DMS 273 (cell line): ENCODE measurements around the gene FGF11.
"Not testable (repeated sequence)": the region's sequence is repeated elsewhere in the genome, so short reads cannot be mapped to it uniquely, and the experiment has no call there.

Experiments used
- DNase-seq: peaks from one replicate; lab custom pipeline; 2025; ENCODE audit not compliant: unreplicated experiment; lab: John Stamatoyannopoulos, UW

FGF11 gene

DNA sequence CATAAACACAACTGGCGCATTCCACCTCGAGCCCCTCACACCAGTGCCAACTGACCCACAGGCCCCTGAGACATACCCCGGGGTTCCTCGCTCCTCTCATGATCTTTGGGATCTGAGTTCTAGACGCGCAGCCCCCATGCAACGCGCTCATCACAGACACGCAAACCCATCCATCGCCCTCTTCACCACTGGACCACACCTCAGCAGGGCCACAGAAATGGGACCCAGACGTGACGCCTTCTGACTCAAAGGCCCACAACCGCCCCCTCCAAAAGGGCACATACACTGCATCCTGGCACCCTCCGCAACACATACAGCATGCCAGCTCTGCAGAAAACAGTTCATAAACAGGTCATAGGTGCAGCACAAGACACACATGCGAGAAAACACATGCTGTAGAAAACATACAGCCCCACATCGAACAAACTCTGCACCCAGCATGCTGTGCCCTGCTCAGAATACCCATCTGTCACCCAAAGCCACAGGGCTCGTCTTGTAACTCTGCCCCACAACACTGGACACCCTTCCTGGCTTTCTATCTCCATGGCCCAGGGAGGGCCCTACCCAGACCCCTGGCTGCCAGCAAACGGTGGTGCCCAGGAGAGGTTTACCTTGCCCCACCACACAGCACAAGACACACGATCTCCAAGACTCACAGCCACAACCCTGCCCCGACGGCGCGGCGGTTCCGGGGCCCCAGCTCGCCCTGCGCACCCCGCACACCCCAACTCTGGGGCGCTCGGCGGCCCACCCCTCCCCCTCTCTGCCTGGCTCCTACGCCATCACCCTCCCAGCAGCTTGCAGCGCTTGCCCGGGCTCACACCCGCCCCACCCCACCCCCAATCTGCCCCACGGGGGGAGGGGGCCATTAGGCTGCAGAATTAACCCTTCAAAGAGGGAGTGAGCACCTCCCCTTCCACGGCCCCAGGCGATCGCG is 39.2 kb downstream of the FGF11 start:
- DNase-seq = peak; percentile 48

DNA sequence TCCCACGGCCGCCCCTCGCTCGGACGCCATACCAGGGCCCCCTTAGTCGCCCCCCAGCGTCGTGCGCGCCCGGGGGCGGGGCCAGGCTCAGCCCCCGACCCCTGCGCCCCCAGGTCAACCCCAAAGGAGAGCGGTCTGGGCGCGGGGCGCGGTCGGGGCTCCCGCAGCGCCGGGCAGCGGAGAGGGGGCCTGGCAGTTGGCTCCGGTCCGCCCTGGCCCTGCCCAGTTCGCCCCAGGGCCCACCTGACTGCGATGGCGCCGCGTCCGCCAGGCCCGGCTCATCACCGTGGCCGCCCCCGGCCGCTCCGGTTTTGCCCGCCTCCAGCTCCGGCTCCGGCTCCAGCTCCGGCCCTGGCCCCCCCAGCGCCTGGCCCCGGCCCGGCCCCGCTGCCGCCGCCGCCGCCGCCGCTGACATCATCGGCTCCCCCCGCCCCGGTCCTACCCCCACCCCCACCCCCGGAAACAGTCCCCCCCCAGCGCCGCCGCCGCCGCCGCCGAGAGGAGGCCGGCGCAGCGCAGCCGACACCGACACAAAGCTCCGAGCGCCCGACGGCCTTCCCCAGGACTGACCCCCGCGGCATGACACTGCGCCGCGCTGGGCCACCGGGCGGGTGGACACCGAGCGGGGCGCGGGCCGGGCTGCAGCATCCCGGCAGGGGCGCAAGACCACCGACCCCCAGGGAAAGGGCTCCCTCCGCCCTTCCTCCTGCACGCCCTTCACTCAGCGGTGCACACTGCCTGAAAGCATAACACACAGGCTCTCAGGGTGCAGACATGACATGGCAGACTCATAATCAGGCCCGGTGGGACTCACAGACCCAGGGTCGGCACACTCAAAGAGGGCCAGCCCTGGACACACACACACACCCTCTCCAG is 40.1 kb downstream of the FGF11 start, which contains the start of gene ZBTB4:
Gene ZBTB4, minus strand, starts transcription at position 419 of the 876 bp plus-strand sequence. CDS start 12,830 bp downstream, outside the sequence.
- DNase-seq = peak; percentile 57

DNA sequence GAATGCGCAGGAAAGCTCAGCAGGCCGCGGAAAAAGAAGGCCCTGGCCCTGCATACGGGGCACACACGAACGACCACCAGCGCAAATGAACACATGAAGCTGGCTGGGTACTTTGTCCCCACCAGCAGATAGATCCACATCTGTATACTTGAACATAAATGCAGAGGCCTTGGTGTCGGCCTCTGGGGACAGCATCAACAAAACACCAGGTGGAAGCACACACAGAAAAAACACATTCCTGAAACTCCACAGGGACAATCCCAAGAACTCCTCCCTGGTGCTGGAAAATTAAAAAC is 40.7 kb downstream of the FGF11 start:
- no peak for DNase-seq

DNA sequence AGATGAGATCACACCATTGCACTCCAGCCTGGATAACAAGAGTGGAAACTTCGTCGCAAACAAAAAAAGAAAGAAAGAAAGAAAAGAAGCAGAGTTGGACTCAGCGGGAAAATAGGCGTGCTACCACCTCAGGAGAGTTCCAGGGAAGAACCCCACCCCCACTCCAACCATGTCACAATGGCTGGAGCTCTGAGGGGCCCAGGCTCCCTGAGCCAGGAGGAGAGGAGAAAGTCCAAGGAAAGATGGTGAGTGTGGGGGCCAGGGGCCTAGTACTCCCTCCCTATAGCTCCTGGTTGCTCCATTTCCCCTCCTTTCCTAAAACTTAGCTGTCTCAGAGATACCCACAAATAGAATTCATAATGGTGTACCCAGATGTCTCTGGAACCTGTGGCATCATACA is 42.0 kb downstream of the FGF11 start, which contains the start of gene SLC35G6:
Gene SLC35G6, plus strand, starts transcription at position 172 of the 400 bp plus-strand sequence. Its CDS starts 71 bp downstream, at position 243.
- not testable (repeated sequence) for DNase-seq

DNA sequence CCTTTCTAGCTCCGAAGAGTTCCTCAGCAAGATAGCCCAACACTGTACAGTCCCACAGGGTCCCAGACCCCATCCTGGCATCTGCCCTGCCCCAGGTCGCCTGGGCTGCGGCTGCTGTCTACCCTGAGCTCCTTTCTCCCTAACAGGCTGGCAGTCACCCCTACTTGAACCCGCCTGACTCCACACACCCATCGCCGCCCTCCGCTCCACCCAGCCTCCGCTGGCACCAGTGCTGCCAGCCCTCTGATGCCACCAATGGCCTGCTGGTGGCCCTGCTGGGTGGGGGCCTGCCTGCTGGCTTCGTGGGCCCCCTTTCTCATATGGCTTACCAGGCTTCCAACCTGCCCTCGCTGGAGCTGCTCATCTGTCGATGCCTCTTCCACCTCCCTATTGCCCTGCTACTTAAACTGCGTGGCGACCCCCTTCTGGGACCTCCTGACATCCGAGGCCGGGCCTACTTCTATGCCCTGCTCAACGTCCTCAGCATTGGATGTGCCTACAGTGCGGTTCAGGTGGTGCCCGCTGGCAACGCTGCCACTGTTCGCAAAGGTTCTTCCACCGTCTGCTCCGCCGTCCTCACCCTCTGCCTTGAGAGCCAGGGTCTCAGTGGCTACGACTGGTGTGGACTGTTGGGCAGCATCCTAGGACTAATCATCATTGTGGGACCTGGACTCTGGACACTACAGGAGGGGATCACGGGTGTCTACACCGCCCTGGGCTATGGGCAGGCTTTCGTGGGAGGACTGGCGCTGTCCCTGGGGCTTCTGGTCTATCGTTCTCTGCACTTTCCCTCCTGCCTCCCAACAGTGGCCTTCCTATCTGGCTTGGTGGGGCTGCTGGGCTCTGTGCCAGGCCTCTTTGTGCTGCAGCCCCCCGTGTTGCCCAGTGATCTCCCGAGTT is 42.8 kb downstream of the FGF11 start:
- DNase-seq = not testable (repeated sequence)

DNA sequence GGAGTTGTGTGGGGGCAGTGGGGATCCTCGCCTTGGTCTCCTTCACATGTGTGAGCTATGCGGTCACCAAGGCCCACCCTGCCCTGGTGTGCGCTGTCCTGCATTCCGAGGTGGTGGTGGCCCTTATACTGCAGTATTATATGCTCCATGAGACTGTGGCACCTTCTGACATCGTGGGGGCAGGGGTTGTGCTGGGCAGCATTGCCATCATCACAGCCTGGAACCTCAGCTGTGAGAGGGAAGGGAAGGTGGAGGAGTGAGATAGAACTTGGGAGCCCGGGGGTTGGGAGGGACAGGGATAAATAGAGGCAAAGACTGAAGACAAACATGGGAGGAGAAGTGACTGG is 43.4 kb downstream of the FGF11 start:
- not testable (repeated sequence) for DNase-seq

DNA sequence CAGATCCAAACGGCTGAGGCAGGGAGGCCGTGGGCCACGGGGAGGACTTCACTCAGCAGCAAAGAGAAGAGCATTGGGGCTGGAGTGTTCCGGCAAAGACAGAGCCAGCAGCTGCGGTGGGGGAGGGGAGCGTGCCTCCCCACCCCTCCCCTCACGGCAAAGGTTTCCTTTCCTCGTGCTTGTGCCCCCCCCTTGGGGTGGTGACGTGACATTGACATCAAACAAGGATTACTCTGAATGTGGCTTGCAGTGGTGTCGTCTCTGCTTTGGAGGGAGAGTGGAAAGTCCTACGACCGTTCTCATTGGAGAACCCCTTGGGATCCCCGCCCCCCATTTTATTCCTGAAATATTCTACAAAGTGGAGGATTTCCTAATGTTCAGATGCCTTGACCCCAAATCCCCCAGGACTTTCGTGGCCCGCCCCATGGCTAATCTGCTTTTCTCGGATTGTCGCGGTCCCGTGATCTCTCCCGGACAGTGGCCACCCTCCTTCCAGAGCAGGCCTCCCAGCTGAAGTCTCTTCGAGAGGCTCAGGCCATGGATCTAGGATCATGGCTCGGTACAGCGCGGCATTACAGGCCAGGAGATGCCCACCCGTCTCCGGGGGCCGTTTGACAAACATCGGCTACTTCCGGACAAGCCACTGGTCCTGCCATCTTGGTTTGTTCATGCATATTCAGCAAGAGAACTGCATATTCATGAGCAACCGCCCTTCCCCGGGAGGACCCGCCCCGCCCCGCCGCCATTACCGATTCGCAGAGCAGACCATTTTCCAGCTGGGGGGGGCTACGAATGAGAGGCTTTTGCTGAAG is 44.1 kb downstream of the FGF11 start:
- peak; percentile 92 for DNase-seq

DNA sequence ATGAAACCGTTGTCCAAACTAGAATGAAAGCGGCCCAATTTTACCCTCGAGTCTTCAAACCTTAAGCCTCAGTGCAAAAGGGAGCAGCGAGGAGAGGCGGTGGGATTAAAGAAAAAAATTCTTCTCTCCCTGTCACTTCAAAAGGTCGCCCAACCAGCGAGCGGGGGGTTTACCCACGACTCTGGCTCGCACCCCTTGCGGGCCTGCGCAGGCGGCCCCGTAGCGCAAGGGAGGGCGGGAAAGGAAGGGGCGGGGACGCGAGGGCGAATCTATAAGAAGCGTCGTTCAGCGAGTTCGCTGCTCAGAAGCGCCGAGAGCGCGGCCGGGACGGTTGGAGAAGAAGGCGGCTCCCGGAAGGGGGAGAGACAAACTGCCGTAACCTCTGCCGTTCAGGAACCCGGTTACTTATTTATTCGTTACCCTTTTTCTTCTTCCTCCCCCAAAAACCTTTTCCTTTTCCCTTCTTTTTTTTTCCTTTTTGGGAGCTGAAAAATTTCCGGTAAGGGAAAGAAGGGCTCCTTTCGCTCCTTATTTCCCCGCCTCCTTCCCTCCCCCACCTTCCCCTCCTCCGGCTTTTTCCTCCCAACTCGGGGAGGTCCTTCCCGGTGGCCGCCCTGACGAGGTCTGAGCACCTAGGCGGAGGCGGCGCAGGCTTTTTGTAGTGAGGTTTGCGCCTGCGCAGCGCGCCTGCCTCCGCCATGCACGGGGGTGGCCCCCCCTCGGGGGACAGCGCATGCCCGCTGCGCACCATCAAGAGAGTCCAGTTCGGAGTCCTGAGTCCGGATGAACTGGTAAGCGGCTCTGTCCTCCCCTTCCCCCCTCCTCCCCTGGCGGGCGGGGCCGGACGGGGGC is 45.0 kb downstream of the FGF11 start, which contains the start of gene POLR2A:
Gene POLR2A, plus strand, starts transcription at position 300 of the 852 bp plus-strand sequence.
- peak; percentile 96 for DNase-seq

DNA sequence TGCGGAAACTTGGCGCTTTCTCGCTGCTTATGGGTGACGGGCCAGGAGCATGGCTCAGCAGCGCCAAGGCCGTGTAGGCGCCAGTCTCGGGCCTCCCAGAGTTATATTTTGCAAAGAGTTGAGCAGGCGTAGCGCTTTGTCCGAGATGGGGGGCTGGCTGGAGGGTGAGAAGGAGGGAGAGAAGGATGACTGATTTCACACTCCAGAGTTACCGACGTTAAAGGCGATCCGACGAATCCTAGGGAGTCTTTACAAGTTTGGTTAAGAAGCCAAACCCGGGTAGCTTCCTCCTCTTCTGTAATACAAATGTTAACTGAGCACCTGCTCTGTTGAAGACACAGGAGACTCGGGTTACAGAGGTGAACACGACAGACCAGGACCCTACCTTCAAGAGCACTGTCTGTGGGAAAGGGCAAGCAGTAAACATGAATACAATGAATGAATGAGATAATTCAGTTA is 45.6 kb downstream of the FGF11 start:
- DNase-seq = no peak

DNA sequence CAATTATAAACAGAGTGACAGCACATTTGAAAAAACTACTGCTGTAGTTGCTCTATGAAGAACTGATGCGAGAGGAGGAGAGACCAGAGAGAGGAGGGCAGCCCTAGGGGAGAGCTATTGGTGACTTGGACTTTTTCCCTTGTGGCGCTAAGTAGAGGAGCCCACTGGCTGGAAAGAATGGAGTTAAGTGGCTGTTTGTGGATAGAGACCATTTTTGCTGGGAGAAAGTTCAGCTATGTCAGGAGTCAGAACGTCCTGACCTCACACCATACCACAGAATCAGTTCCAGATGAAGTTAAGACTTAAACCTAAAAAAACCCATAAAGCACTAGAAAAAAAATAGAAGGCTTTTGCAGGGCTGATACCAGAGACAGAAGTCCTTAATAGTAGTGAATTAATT is 46.9 kb downstream of the FGF11 start:
- DNase-seq = no peak

DNA sequence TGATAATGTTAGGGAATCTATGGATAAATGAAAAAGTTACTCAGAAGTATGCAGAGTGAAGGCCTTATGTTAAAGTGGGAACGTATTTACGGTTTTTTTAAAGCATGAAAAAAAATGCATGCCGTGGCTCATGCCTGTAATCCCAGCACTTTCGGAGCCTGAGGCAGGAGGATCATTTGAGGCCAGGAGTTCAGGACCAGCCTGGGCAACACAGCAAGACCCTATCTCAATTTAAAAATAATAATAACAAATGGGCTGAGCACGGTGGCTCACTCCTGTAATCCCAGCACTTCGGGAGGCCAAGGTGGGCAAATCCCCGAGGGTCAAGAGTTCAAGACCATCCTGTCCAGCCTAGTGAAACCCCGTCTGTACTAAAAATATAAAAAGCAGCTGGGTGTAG is 50.8 kb downstream of the FGF11 start:
- DNase-seq = no peak

DNA sequence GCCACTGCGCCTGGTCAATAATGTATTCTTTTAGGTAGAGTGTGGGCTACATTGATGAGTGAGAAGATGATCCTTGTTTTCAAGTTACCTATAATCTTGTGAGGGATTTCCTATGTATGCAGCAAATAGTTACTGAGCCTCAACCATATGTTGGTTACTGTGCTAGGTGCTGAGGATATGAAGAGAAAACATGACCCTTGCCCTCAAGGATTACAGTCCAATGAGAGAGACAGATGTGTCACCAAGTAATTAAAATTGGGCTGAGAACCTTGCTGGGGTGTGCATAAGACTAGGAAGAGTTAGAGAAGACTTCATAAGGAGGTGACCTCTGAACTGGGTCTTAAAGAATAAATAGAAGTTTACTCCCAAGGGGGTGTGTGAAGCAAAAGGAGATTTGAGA is 52.3 kb downstream of the FGF11 start:
- DNase-seq = no peak

DNA sequence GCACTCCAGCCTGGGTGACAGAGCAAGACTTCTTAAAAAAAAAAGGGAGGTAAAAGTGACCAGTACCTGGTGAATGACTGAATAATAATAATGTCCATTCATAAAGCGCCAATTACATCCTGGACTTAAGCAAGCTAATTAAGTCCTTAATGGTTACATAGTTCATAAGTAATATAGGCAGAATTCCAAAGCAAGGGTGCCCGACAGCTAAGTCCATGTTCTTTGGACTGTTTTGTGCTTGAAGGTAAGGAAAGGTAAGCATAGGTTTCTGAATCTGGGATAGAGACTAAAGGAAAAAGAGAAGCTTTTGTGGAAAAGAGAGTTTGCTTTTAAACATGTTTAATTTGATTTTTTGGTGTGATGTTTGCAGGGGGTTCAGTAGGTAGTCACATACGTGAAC is 54.6 kb downstream of the FGF11 start:
- DNase-seq = no peak
